ENCODE results near the gene RHOBTB1. TPM values are rescaled to one million over a fixed set of nuclear protein-coding genes. Genes with fewer than 3 reads are reported as not detected.

RHOBTB1 gene
- total RNA-seq, 1 donor from 2014 or later, result 17.2 TPM

GRCh38 chr10:60985951-60986350 lies 42.0 kb upstream of the RHOBTB1 start:
- Mint-ChIP-seq H3K27ac (ENCODE audit: unreplicated experiment) (no peak overlapping the region), H3K9me3 (ENCODE audit: unreplicated experiment) (no peaks in the 10 kb centered on the region), H3K4me1 (ENCODE audit: unreplicated experiment) (peaks cover 5% of the 10 kb centered on the region), H3K4me3 (ENCODE audit: unreplicated experiment) (no peak overlapping the region), H3K36me3 (ENCODE audit: unreplicated experiment) (no peaks in the 10 kb centered on the region), H3K27me3 (ENCODE audit: unreplicated experiment) (no peaks in the 10 kb centered on the region)
- TF ChIP-seq CTCF (IDR thresholded peaks at IDR 0.05), result no peak
- DNase-seq (ENCODE audit: extremely low spot score, unreplicated experiment), result no peak

GRCh38 chr10:60980997-60981396 lies 37.0 kb upstream of the RHOBTB1 start:
- DNase-seq (ENCODE audit: extremely low spot score, unreplicated experiment), result no peak
- no peak for TF ChIP-seq CTCF (IDR thresholded peaks at IDR 0.05)
- no peaks in the 10 kb centered on the region for H3K27me3 Mint-ChIP-seq (ENCODE audit: unreplicated experiment)
- H3K4me1 Mint-ChIP-seq (ENCODE audit: unreplicated experiment), result peaks cover 30% of the 10 kb centered on the region
- H3K4me3 Mint-ChIP-seq (ENCODE audit: unreplicated experiment), result no peak overlapping the region
- H3K36me3 Mint-ChIP-seq (ENCODE audit: unreplicated experiment), result no peaks in the 10 kb centered on the region
- peaks cover 4% of the 10 kb centered on the region for H3K9me3 Mint-ChIP-seq (ENCODE audit: unreplicated experiment)
- H3K27ac Mint-ChIP-seq (ENCODE audit: unreplicated experiment), result no peak overlapping the region

GRCh38 chr10:60979667-60980104 lies 35.7 kb upstream of the RHOBTB1 start:
- no peak for DNase-seq (ENCODE audit: extremely low spot score, unreplicated experiment)
- H3K36me3 Mint-ChIP-seq (ENCODE audit: unreplicated experiment), result no peaks in the 10 kb centered on the region
- no peaks in the 10 kb centered on the region for H3K27me3 Mint-ChIP-seq (ENCODE audit: unreplicated experiment)
- TF ChIP-seq CTCF (IDR thresholded peaks at IDR 0.05), result no peak
- peaks cover 32% of the 10 kb centered on the region for H3K4me1 Mint-ChIP-seq (ENCODE audit: unreplicated experiment)
- H3K9me3 Mint-ChIP-seq (ENCODE audit: unreplicated experiment), result peaks cover 4% of the 10 kb centered on the region
- no peak overlapping the region for H3K4me3 Mint-ChIP-seq (ENCODE audit: unreplicated experiment)
- no peak overlapping the region for H3K27ac Mint-ChIP-seq (ENCODE audit: unreplicated experiment)

GRCh38 chr10:60978287-60979115 lies 34.5 kb upstream of the RHOBTB1 start:
- H3K27ac Mint-ChIP-seq (ENCODE audit: unreplicated experiment), result no peak overlapping the region

More at GRCh38 chr10:60978287-60979115, 34.5 kb upstream of the RHOBTB1 start:
- Mint-ChIP-seq H3K4me3 (ENCODE audit: unreplicated experiment) (no peak overlapping the region), H3K36me3 (ENCODE audit: unreplicated experiment) (no peaks in the 10 kb centered on the region), H3K9me3 (ENCODE audit: unreplicated experiment) (peaks cover 4% of the 10 kb centered on the region), H3K4me1 (ENCODE audit: unreplicated experiment) (peaks cover 35% of the 10 kb centered on the region), H3K27me3 (ENCODE audit: unreplicated experiment) (no peaks in the 10 kb centered on the region)
- no peak for DNase-seq (ENCODE audit: extremely low spot score, unreplicated experiment)
- TF ChIP-seq CTCF (IDR thresholded peaks at IDR 0.05), result no peak
